BLaER1 treated with 17β-estradiol and CSF1 and Interleukin-3, amounts not matched to agents 10 nM and 100 nM (cell line): ENCODE data around the gene DSE.

ENCODE experiments used
- H3K27ac ChIP-seq, 11 experiments: shearing (Covaris generic); formaldehyde crosslinking; 2 replicates each; pipeline ENCODE4 v1.8.1; 2022
- H3K27me3 ChIP-seq, 11 experiments: shearing (Covaris generic); formaldehyde crosslinking; 2 replicates each; pipeline ENCODE4 v1.8.1; 2022
- H3K36me3 ChIP-seq, 11 experiments: shearing (Covaris generic); formaldehyde crosslinking; 2 replicates each; pipeline ENCODE4 v1.8.1; 2022
- H3K4me1 ChIP-seq, 10 experiments: shearing (Covaris generic); formaldehyde crosslinking; 2 replicates each; pipeline ENCODE4 v1.8.1; 2022
- H3K4me2 ChIP-seq, 11 experiments: shearing (Covaris generic); formaldehyde crosslinking; 2 replicates each; pipeline ENCODE4 v1.8.1; 2022
- H3K4me3 ChIP-seq, 10 experiments: shearing (Covaris generic); formaldehyde crosslinking; 2 replicates each; pipeline ENCODE4 v1.8.1; 2022
- H3K9ac ChIP-seq, 11 experiments: shearing (Covaris generic); formaldehyde crosslinking; 2 replicates each; pipeline ENCODE4 v1.8.1; 2022
- H3K9me3 ChIP-seq, 11 experiments: shearing (Covaris generic); formaldehyde crosslinking; replicated peaks in 1 of 11; 2 replicates each; pipeline ENCODE4 v1.8.1; 2022
- H4K20me1 ChIP-seq, 11 experiments: shearing (Covaris generic); formaldehyde crosslinking; 2 replicates each; pipeline ENCODE4 v1.8.1; 2022
- Cebpa-rat ChIP-seq, 11 experiments: shearing (Covaris generic); IDR thresholded peaks; 2 replicates each; pipeline ENCODE4 v1.8.1; 2022

The DSE gene

GRCh38 chr6:116446399-116446798 lies 75.7 kb downstream of the DSE start:
- H3K4me2 ChIP-seq = peak overlapping the region in 5 of 11 experiments; percentile 44 to 88 (median 78); a peak in 10 of 22 replicates
- H4K20me1 ChIP-seq = no peaks in the 10 kb centered on the region
- peaks cover 8 to 97% (median 17%) of the 10 kb centered on the region in 10 experiments; a peak in 17 of 20 replicates for H3K4me1 ChIP-seq
- no peaks in the 10 kb centered on the region for H3K9me3 ChIP-seq
- peak overlapping the region in 6 of 11 experiments; percentile 9 to 82 (median 66); a peak in 9 of 22 replicates for H3K27ac ChIP-seq
- H3K36me3 ChIP-seq = no peaks in the 10 kb centered on the region
- TF ChIP-seq Cebpa-rat (IDR thresholded peaks at IDR 0.05) = no peak; a peak in 1 of 22 replicates
- no peak overlapping the region for H3K4me3 ChIP-seq
- no peaks in the 10 kb centered on the region for H3K27me3 ChIP-seq
- H3K9ac ChIP-seq = peak overlapping the region in 1 of 11 experiments; percentile 5; a peak in 1 of 22 replicates

- H3K9ac ChIP-seq = peak overlapping the region in 4 of 11 experiments; percentile 1 to 64 (median 40); a peak in 4 of 22 replicates
- peaks cover 10 to 100% (median 20%) of the 10 kb centered on the region in 10 experiments; a peak in 17 of 20 replicates for H3K4me1 ChIP-seq
- no peak for TF ChIP-seq Cebpa-rat (IDR thresholded peaks at IDR 0.05)
- no peak overlapping the region; a peak in 1 of 20 replicates for H3K4me3 ChIP-seq
- H3K9me3 ChIP-seq = no peaks in the 10 kb centered on the region
- peak overlapping the region in 6 of 11 experiments; percentile 9 to 82 (median 66); a peak in 11 of 22 replicates for H3K27ac ChIP-seq
- no peaks in the 10 kb centered on the region for H3K27me3 ChIP-seq
- H4K20me1 ChIP-seq = no peaks in the 10 kb centered on the region
- H3K4me2 ChIP-seq = peak overlapping the region in 4 of 11 experiments; percentile 37 to 88 (median 82); a peak in 7 of 22 replicates
- H3K36me3 ChIP-seq = no peaks in the 10 kb centered on the region
These were observed 76.3 kb downstream of the DSE start for GRCh38 chr6:116447052-116447451.

GRCh38 chr6:116447496-116448011 lies 76.8 kb downstream of the DSE start:
- Histone ChIP-seq H3K4me1 (peaks cover 10 to 100% (median 20%) of the 10 kb centered on the region in 10 experiments; a peak in 17 of 20 replicates), H3K27ac (peak overlapping the region in 6 of 11 experiments; percentile 9 to 82 (median 66); a peak in 9 of 22 replicates), H3K9ac (peak overlapping the region in 4 of 11 experiments; percentile 24 to 64 (median 50); a peak in 5 of 22 replicates), H3K4me2 (peak overlapping the region in 4 of 11 experiments; percentile 37 to 88 (median 82); a peak in 7 of 22 replicates), H3K9me3 (no peaks in the 10 kb centered on the region), H3K27me3 (no peaks in the 10 kb centered on the region), H3K36me3 (no peaks in the 10 kb centered on the region), H3K4me3 (no peak overlapping the region; a peak in 1 of 20 replicates), H4K20me1 (no peaks in the 10 kb centered on the region)
- TF ChIP-seq Cebpa-rat (IDR thresholded peaks at IDR 0.05) = peak in 6 of 11 experiments; percentile 34 to 86 (median 66); a peak in 6 of 22 replicates

- Histone ChIP-seq H3K9ac (no peak overlapping the region), H3K27me3 (no peaks in the 10 kb centered on the region), H3K36me3 (no peaks in the 10 kb centered on the region), H3K4me3 (no peak overlapping the region), H3K9me3 (no peaks in the 10 kb centered on the region), H3K4me2 (peak overlapping the region in 3 of 11 experiments; percentile 78 to 89 (median 85); a peak in 6 of 22 replicates), H3K4me1 (peaks cover 10 to 89% (median 18%) of the 10 kb centered on the region in 10 experiments; a peak in 17 of 20 replicates), H4K20me1 (no peaks in the 10 kb centered on the region), H3K27ac (peak overlapping the region in 1 of 11 experiments; percentile 59; a peak in 1 of 22 replicates)
- no peak for TF ChIP-seq Cebpa-rat (IDR thresholded peaks at IDR 0.05)
These were observed 78.8 kb downstream of the DSE start for GRCh38 chr6:116449565-116449964.

GRCh38 chr6:116450185-116450710 lies 79.5 kb downstream of the DSE start:
- peak overlapping the region in 2 of 11 experiments; percentile 42 to 59; a peak in 3 of 22 replicates for H3K27ac ChIP-seq
- peaks cover 9 to 82% (median 18%) of the 10 kb centered on the region in 10 experiments; a peak in 16 of 20 replicates for H3K4me1 ChIP-seq
- no peaks in the 10 kb centered on the region for H3K27me3 ChIP-seq
- H3K36me3 ChIP-seq = no peaks in the 10 kb centered on the region
- no peak overlapping the region for H3K9ac ChIP-seq
- no peak overlapping the region for H3K4me3 ChIP-seq
- H4K20me1 ChIP-seq = no peaks in the 10 kb centered on the region
- TF ChIP-seq Cebpa-rat (IDR thresholded peaks at IDR 0.05) = no peak
- H3K4me2 ChIP-seq = peak overlapping the region in 4 of 11 experiments; percentile 52 to 89 (median 82); a peak in 8 of 22 replicates
- H3K9me3 ChIP-seq = no peaks in the 10 kb centered on the region

- H3K27ac ChIP-seq = peak overlapping the region in 3 of 11 experiments; percentile 37 to 59 (median 42); a peak in 5 of 22 replicates
- H3K36me3 ChIP-seq = no peaks in the 10 kb centered on the region
- no peak for TF ChIP-seq Cebpa-rat (IDR thresholded peaks at IDR 0.05)
- peaks cover 9 to 79% (median 16%) of the 10 kb centered on the region in 10 experiments; a peak in 16 of 20 replicates for H3K4me1 ChIP-seq
- H3K9me3 ChIP-seq = no peaks in the 10 kb centered on the region
- H3K9ac ChIP-seq = no peak overlapping the region
- no peaks in the 10 kb centered on the region for H4K20me1 ChIP-seq
- peak overlapping the region in 10 of 11 experiments; percentile 1 to 89 (median 49); a peak in 16 of 22 replicates for H3K4me2 ChIP-seq
- H3K4me3 ChIP-seq = no peak overlapping the region
- H3K27me3 ChIP-seq = no peaks in the 10 kb centered on the region
These were observed 80.3 kb downstream of the DSE start for GRCh38 chr6:116450769-116451740.

GRCh38 chr6:116451916-116452315 lies 81.2 kb downstream of the DSE start:
- Histone ChIP-seq H3K4me1 (peaks cover 9 to 79% (median 13%) of the 10 kb centered on the region in 10 experiments; a peak in 16 of 20 replicates), H3K4me3 (no peak overlapping the region), H3K27me3 (no peaks in the 10 kb centered on the region), H3K36me3 (no peaks in the 10 kb centered on the region), H3K9me3 (no peaks in the 10 kb centered on the region), H3K9ac (no peak overlapping the region), H4K20me1 (no peaks in the 10 kb centered on the region), H3K27ac (no peak overlapping the region), H3K4me2 (peak overlapping the region in 3 of 11 experiments; percentile 78 to 89 (median 85); a peak in 4 of 22 replicates)
- no peak for TF ChIP-seq Cebpa-rat (IDR thresholded peaks at IDR 0.05)

- Histone ChIP-seq H3K36me3 (no peaks in the 10 kb centered on the region), H3K27me3 (no peaks in the 10 kb centered on the region), H3K9me3 (no peaks in the 10 kb centered on the region), H3K4me2 (peak overlapping the region in 3 of 11 experiments; percentile 9 to 89 (median 85); a peak in 3 of 22 replicates), H3K27ac (no peak overlapping the region), H3K9ac (no peak overlapping the region), H3K4me1 (peaks cover 9 to 79% (median 15%) of the 10 kb centered on the region in 10 experiments; a peak in 16 of 20 replicates), H3K4me3 (no peak overlapping the region), H4K20me1 (no peaks in the 10 kb centered on the region)
- no peak for TF ChIP-seq Cebpa-rat (IDR thresholded peaks at IDR 0.05)
These were observed 81.8 kb downstream of the DSE start for GRCh38 chr6:116452531-116452930.
